ENCODE results near the gene FRY.

GRCh38 chr13:32007494-32007893 lies 24.1 kb upstream of the FRY start:
- no peak for TF ChIP-seq CTCF (IDR thresholded peaks at IDR 0.05)
- no peak for TF ChIP-seq POLR2A (IDR thresholded peaks at IDR 0.05)

Data from Peyer's patch (tissue), 4 donors.